ENCODE measurements around the gene C4BPB.
"Not testable (repeated sequence)": the region's sequence is repeated elsewhere in the genome, so short reads cannot be mapped to it uniquely, and the experiment has no call there.

Gene C4BPB, protein sequence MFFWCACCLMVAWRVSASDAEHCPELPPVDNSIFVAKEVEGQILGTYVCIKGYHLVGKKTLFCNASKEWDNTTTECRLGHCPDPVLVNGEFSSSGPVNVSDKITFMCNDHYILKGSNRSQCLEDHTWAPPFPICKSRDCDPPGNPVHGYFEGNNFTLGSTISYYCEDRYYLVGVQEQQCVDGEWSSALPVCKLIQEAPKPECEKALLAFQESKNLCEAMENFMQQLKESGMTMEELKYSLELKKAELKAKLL

GRCh38 chr1:207088701-207089626, at the start of gene C4BPB:
C4BPB (plus strand) TSS chr1:207088860; CDS start chr1:207089532, 672 bp downstream.
- no peak for TF ChIP-seq ZFX (IDR thresholded peaks at IDR 0.05)
- TF ChIP-seq, protein P1, sequence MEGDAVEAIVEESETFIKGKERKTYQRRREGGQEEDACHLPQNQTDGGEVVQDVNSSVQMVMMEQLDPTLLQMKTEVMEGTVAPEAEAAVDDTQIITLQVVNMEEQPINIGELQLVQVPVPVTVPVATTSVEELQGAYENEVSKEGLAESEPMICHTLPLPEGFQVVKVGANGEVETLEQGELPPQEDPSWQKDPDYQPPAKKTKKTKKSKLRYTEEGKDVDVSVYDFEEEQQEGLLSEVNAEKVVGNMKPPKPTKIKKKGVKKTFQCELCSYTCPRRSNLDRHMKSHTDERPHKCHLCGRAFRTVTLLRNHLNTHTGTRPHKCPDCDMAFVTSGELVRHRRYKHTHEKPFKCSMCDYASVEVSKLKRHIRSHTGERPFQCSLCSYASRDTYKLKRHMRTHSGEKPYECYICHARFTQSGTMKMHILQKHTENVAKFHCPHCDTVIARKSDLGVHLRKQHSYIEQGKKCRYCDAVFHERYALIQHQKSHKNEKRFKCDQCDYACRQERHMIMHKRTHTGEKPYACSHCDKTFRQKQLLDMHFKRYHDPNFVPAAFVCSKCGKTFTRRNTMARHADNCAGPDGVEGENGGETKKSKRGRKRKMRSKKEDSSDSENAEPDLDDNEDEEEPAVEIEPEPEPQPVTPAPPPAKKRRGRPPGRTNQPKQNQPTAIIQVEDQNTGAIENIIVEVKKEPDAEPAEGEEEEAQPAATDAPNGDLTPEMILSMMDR (conservative IDR thresholded peaks at IDR 0.05) = no peak
- peak within 1 kb of the TSS; percentile 17; the same call in 1 of the 2 replicates for H3K27ac ChIP-seq

GRCh38 chr1:207039380-207040180, 49.1 kb upstream of the C4BPB start:
- no peak for TF ChIP-seq ZFX (IDR thresholded peaks at IDR 0.05)
- TF ChIP-seq, protein P1 (conservative IDR thresholded peaks at IDR 0.05) = no peak
- H3K27ac ChIP-seq = no peak overlapping the region

- TF ChIP-seq, protein P1 (conservative IDR thresholded peaks at IDR 0.05) = no peak
- no peak for TF ChIP-seq ZFX (IDR thresholded peaks at IDR 0.05)
- H3K27ac ChIP-seq = no peak overlapping the region
Observed at GRCh38 chr1:207040181-207040533, 48.5 kb upstream of the C4BPB start.

DNA sequence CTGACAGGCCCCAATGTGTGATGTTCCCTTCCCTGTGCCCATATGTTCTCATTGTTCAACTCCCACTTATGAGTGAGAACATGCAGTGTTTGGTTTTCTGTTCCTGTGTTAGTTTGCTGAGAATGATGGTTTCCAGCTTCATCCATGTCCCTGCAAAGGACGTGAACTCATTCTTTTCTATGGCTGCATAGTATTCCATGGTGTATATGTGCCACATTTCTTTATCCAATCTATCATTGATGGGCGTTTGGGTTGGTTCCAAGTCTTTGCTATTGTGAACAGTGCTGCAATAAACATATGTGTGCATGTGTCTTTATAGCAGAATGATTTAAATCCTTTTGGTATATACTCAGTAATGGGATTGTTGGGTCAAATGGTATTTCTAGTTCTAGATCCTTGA, 47.3 kb upstream of the C4BPB start:
- H3K27ac ChIP-seq = not testable (repeated sequence)

GRCh38 chr1:207045453-207045852, 43.2 kb upstream of the C4BPB start:
- no peak for TF ChIP-seq ZFX (IDR thresholded peaks at IDR 0.05)
- TF ChIP-seq, protein P1 (conservative IDR thresholded peaks at IDR 0.05) = no peak
- H3K27ac ChIP-seq = no peak overlapping the region

- H3K27ac ChIP-seq = no peak overlapping the region
- TF ChIP-seq, protein P1 (conservative IDR thresholded peaks at IDR 0.05) = no peak
- no peak for TF ChIP-seq ZFX (IDR thresholded peaks at IDR 0.05)
Observed at GRCh38 chr1:207047505-207047904, 41.2 kb upstream of the C4BPB start.

DNA sequence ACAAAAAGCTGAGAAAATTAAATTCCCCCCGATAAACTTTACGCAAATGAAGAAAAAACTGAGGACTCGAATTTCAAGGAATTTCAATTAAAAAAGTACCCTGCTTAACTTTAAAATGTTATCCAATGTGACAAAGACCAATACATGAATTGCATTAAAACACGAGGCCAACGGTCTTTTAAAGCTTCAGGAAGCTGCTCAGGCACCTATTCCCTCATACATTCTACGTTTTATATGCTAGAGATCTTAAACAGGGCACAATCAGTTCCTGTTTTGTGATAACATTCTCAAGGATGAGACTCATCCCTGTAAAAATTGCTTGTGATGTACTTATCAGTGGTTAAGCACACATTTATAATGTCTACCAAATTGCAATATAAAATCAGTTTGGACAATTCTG, 40.6 kb upstream of the C4BPB start:
- no peak overlapping the region for H3K27ac ChIP-seq
- TF ChIP-seq, protein P1 (conservative IDR thresholded peaks at IDR 0.05) = no peak
- TF ChIP-seq ZFX (IDR thresholded peaks at IDR 0.05) = no peak

Data from C4-2B (cell line).